K562 (cell line): ENCODE measurements around the gene NUAK2. TPM values are rescaled to one million over a fixed set of nuclear protein-coding genes. Genes with fewer than 3 reads are reported as not detected.

ENCODE experiments used
- ATF7 ChIP-seq: fragments of 450-650 bp; IDR thresholded peaks from 2 replicates; pipeline ENCODE4 v1.7.1; 2014; ENCODE audit warnings: mild to moderate bottlenecking, moderate library complexity
- ERF ChIP-seq: fragments of 450-650 bp; formaldehyde crosslinking; IDR thresholded peaks from 2 replicates; pipeline ENCODE4 v1.4.0; 2020; ENCODE audit warnings: mild to moderate bottlenecking, mixed read lengths
- GABPB1 ChIP-seq: sonication (generic); formaldehyde crosslinking; IDR thresholded peaks from 2 replicates; pipeline ENCODE4 v1.8.0; 2022; ENCODE audit warnings: mild to moderate bottlenecking, missing genetic modification reagents
- GATAD2B ChIP-seq: fragments of 450-650 bp; IDR thresholded peaks from 2 replicates; pipeline ENCODE4 v1.6.1; 2017; ENCODE audit warnings: mild to moderate bottlenecking, borderline replicate concordance
- KLF6 ChIP-seq: fragments of 250-450 bp; sonication (Bioruptor Pico); IDR thresholded peaks from 2 replicates; pipeline ENCODE4 v1.4.0; 2020; ENCODE audit warnings: mild to moderate bottlenecking, moderate library complexity, borderline replicate concordance
- NCOR1 ChIP-seq: fragments of 450-650 bp; IDR thresholded peaks from 2 replicates; pipeline ENCODE4 v1.6.1; 2016; ENCODE audit warnings: mild to moderate bottlenecking, moderate library complexity
- NR3C1 ChIP-seq: sonication (generic); formaldehyde crosslinking; IDR thresholded peaks from 2 replicates; pipeline ENCODE4 v1.8.1; 2022; ENCODE audit warnings: missing genetic modification reagents
- POLR2AphosphoS2 ChIP-seq: IDR thresholded peaks from 2 replicates; pipeline ENCODE4 v1.6.1; 2012; ENCODE audit warnings: low read length, improper control_type of control experiment
- TBP ChIP-seq: optimal IDR thresholded peaks from 2 replicates; pipeline ENCODE3; 2011; ENCODE audit warnings: low read depth, low read length, improper control_type of control experiment
- ZFX ChIP-seq: sonication (generic); formaldehyde crosslinking; IDR thresholded peaks from 2 replicates; pipeline ENCODE4 v1.8.0; 2022; ENCODE audit warnings: mild to moderate bottlenecking, missing genetic modification reagents, moderate library complexity
- ZNF79 ChIP-seq: fragments of 250-450 bp; sonication (Bioruptor Pico); IDR thresholded peaks from 2 replicates; pipeline ENCODE4 v1.4.0; 2020; ENCODE audit warnings: low read depth, mild to moderate bottlenecking, moderate library complexity
- polyA plus RNA-seq, 8 experiments: library from polyadenylated mRNA; depleted of rRNA in 4 of 8; stranded (reverse) in 5 of 8; unstranded in 3 of 8; fragments of >200 nt; fragmentation: Nextera tagmentation in 2 of 8; fragmentation: Illumina TruSeq in 1 of 8; extraction: Ambion mirVana in 2 of 8; extraction: Trizol in 1 of 8; gene quantifications; 2 replicates each; pipeline versions ENCODE4 v1.2.1 to v1.2.3, GENCODE V29; 2011 to 2014; ENCODE audit warnings: inconsistent platforms in 1 of 8, missing spikeins in 1 of 8
- total RNA-seq, 7 experiments: library from RNA; depleted of rRNA in 6 of 7; stranded (reverse); fragments of >200 nt in 6 of 7; fragmentation: Illumina TruSeq in 2 of 7; extraction: Trizol in 2 of 7; gene quantifications; 2 replicates each; pipeline versions ENCODE4 v1.2.1 to v1.2.3, GENCODE V29; 2011 to 2021; ENCODE audit warnings: low replicate concordance in 1 of 7
- TF ChIP-seq, protein P1 (sequence below), 2 experiments: fragments of 250-450 bp in 1 of 2; fragments of 450-650 bp in 1 of 2; sonication (Bioruptor Pico) in 1 of 2; IDR thresholded peaks; 2 replicates each; pipeline versions ENCODE4 v1.6.1 to v1.8.0; 2016 to 2021; ENCODE audit warnings: mild to moderate bottlenecking in 2 of 2, moderate library complexity in 2 of 2, missing compliant biosample characterization in 1 of 2, missing genetic modification characterization in 1 of 2
- TF ChIP-seq, protein P2 (sequence below), 2 experiments: fragments of 150-350 bp in 1 of 2; IDR thresholded peaks; 2 replicates each; pipeline ENCODE4 v1.6.1; 2012 to 2016; ENCODE audit warnings: low read depth in 2 of 2, low read length in 2 of 2, mild to moderate bottlenecking in 1 of 2, moderate library complexity in 1 of 2
- TF ChIP-seq, protein P3 (sequence below), 2 experiments: fragments of 200-800 bp in 1 of 2; sonication (Bioruptor generic) in 1 of 2; sonication (generic) in 1 of 2; formaldehyde crosslinking in 1 of 2; IDR thresholded peaks in 1 of 2; conservative IDR thresholded peaks in 1 of 2; 2 replicates each; pipeline versions ENCODE4 v1.5.0 to v1.6.1; 2016 to 2020; ENCODE audit warnings: missing compliant biosample characterization in 1 of 2, missing genetic modification characterization in 1 of 2, missing genetic modification reagents in 1 of 2
- TF ChIP-seq, protein P4 (sequence below): fragments of 200-800 bp; sonication (Bioruptor generic); IDR thresholded peaks from 2 replicates; pipeline ENCODE4 v1.6.1; 2017; ENCODE audit warnings: missing genetic modification characterization, missing compliant biosample characterization
- TF ChIP-seq, protein P5 (sequence below), 2 experiments: IDR thresholded peaks; 2 replicates each; pipeline ENCODE4 v1.6.1; 2012; ENCODE audit warnings: improper control_type of control experiment in 2 of 2, low read depth in 2 of 2, low read length in 2 of 2, borderline replicate concordance in 1 of 2

Gene NUAK2
- total and polyA plus RNA-seq, 9 of the 15 experiments (the other 6 are each of a cell fraction or from before 2014, with no cell fraction given), result 0.04 to 0.44 (median 0.14) TPM

DNA sequence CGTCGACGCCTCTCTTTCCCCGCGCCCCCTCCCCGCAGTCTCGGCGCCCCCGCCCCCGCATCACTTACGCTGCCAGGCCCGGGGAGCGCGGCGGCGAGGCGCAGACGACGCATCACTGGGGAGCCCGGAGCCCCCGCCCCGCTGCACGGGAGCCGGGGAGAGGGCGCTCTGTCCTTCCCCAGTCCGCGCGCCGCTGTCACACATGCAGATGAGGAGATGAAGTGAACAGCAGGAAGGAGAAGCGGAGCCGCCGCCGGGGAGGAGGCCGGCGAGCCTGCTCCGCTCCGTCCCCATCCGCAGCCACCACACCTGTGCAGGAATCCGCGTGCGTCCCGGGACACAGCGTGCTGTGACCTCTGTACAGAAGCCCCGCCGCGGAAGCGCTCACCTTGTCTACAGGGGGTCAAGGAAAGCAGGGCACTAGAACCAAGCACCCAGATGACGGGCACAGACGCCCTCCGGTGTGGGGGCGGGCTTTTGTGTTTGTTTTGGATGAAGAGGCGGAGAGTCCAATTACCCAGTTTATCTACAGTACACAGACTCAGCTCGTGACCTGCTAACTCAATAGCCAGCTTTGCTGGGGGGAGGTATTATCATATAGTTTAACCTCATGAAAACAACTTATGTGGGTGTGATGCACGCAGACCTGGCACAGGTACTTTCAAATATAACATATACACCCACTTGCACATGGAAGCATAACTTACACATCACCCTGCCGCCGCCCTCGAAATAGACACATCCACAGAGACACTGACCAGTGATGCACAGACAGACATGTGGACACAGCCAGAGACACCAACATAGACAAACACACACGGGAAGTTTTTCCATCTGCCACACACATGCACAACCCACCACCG, 22.8 kb upstream of the NUAK2 start (continued):
- TF ChIP-seq, protein P1, sequence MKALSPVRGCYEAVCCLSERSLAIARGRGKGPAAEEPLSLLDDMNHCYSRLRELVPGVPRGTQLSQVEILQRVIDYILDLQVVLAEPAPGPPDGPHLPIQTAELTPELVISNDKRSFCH (CRISPR knock-in tag; IDR thresholded peaks at IDR 0.05), result no peak
- TF ChIP-seq, protein P1 (tag; IDR thresholded peaks at IDR 0.05), result no peak
- TF ChIP-seq, protein P2, sequence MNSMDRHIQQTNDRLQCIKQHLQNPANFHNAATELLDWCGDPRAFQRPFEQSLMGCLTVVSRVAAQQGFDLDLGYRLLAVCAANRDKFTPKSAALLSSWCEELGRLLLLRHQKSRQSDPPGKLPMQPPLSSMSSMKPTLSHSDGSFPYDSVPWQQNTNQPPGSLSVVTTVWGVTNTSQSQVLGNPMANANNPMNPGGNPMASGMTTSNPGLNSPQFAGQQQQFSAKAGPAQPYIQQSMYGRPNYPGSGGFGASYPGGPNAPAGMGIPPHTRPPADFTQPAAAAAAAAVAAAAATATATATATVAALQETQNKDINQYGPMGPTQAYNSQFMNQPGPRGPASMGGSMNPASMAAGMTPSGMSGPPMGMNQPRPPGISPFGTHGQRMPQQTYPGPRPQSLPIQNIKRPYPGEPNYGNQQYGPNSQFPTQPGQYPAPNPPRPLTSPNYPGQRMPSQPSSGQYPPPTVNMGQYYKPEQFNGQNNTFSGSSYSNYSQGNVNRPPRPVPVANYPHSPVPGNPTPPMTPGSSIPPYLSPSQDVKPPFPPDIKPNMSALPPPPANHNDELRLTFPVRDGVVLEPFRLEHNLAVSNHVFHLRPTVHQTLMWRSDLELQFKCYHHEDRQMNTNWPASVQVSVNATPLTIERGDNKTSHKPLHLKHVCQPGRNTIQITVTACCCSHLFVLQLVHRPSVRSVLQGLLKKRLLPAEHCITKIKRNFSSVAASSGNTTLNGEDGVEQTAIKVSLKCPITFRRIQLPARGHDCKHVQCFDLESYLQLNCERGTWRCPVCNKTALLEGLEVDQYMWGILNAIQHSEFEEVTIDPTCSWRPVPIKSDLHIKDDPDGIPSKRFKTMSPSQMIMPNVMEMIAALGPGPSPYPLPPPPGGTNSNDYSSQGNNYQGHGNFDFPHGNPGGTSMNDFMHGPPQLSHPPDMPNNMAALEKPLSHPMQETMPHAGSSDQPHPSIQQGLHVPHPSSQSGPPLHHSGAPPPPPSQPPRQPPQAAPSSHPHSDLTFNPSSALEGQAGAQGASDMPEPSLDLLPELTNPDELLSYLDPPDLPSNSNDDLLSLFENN (IDR thresholded peaks at IDR 0.05; ENCODE audit: low read depth in 2 of 2, low read length in 2 of 2), result 0 out of 4 replicates have a peak, but pooled peaks of 1 of the 2 experiments have one; percentile 31
- TF ChIP-seq GATAD2B, result no peak
- no peak for TF ChIP-seq TBP
- peak; percentile 65; the same call in 1 of the 2 replicates for TF ChIP-seq NCOR1
- peak; percentile 62 for TF ChIP-seq GABPB1 (CRISPR knock-in tag)
- TF ChIP-seq ATF7, result 0 out of 2 replicates have a peak, but pooled peaks have one; percentile 17
- TF ChIP-seq POLR2AphosphoS2, result no peak
- no peak for TF ChIP-seq ZNF79 (CRISPR knock-in tag)
- peak; percentile 54; the same call in 1 of the 2 replicates for TF ChIP-seq ZFX (CRISPR knock-in tag)
- TF ChIP-seq, protein P3, sequence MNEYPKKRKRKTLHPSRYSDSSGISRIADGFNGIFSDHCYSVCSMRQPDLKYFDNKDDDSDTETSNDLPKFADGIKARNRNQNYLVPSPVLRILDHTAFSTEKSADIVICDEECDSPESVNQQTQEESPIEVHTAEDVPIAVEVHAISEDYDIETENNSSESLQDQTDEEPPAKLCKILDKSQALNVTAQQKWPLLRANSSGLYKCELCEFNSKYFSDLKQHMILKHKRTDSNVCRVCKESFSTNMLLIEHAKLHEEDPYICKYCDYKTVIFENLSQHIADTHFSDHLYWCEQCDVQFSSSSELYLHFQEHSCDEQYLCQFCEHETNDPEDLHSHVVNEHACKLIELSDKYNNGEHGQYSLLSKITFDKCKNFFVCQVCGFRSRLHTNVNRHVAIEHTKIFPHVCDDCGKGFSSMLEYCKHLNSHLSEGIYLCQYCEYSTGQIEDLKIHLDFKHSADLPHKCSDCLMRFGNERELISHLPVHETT (CRISPR knock-in tag; conservative IDR thresholded peaks at IDR 0.05 in 1 of 2, IDR thresholded peaks at IDR 0.05 in 1 of 2), result no peak
- TF ChIP-seq, protein P4, sequence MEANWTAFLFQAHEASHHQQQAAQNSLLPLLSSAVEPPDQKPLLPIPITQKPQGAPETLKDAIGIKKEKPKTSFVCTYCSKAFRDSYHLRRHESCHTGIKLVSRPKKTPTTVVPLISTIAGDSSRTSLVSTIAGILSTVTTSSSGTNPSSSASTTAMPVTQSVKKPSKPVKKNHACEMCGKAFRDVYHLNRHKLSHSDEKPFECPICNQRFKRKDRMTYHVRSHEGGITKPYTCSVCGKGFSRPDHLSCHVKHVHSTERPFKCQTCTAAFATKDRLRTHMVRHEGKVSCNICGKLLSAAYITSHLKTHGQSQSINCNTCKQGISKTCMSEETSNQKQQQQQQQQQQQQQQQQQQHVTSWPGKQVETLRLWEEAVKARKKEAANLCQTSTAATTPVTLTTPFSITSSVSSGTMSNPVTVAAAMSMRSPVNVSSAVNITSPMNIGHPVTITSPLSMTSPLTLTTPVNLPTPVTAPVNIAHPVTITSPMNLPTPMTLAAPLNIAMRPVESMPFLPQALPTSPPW (CRISPR knock-in tag), result peak; percentile 41; the same call in 1 of the 2 replicates
- TF ChIP-seq, protein P5, sequence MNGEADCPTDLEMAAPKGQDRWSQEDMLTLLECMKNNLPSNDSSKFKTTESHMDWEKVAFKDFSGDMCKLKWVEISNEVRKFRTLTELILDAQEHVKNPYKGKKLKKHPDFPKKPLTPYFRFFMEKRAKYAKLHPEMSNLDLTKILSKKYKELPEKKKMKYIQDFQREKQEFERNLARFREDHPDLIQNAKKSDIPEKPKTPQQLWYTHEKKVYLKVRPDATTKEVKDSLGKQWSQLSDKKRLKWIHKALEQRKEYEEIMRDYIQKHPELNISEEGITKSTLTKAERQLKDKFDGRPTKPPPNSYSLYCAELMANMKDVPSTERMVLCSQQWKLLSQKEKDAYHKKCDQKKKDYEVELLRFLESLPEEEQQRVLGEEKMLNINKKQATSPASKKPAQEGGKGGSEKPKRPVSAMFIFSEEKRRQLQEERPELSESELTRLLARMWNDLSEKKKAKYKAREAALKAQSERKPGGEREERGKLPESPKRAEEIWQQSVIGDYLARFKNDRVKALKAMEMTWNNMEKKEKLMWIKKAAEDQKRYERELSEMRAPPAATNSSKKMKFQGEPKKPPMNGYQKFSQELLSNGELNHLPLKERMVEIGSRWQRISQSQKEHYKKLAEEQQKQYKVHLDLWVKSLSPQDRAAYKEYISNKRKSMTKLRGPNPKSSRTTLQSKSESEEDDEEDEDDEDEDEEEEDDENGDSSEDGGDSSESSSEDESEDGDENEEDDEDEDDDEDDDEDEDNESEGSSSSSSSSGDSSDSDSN (IDR thresholded peaks at IDR 0.05; ENCODE audit: borderline replicate concordance in 1 of 2, low read depth in 2 of 2, low read length in 2 of 2), result peak in 1 of 2 experiments; percentile 73; a peak in 1 of 4 replicates
- no peak for TF ChIP-seq KLF6 (CRISPR knock-in tag)
- TF ChIP-seq NR3C1 (CRISPR knock-in tag), result no peak
- no peak for TF ChIP-seq ERF (CRISPR knock-in tag)
